Measurements from ENCODE around the gene POLD4. TPM values are rescaled to one million over a fixed set of nuclear protein-coding genes. Genes with fewer than 3 reads are reported as not detected.

The POLD4 gene
- total and polyA plus RNA-seq, 9 donors = 12.5 to 87.8 (median 47.2) TPM

DNA sequence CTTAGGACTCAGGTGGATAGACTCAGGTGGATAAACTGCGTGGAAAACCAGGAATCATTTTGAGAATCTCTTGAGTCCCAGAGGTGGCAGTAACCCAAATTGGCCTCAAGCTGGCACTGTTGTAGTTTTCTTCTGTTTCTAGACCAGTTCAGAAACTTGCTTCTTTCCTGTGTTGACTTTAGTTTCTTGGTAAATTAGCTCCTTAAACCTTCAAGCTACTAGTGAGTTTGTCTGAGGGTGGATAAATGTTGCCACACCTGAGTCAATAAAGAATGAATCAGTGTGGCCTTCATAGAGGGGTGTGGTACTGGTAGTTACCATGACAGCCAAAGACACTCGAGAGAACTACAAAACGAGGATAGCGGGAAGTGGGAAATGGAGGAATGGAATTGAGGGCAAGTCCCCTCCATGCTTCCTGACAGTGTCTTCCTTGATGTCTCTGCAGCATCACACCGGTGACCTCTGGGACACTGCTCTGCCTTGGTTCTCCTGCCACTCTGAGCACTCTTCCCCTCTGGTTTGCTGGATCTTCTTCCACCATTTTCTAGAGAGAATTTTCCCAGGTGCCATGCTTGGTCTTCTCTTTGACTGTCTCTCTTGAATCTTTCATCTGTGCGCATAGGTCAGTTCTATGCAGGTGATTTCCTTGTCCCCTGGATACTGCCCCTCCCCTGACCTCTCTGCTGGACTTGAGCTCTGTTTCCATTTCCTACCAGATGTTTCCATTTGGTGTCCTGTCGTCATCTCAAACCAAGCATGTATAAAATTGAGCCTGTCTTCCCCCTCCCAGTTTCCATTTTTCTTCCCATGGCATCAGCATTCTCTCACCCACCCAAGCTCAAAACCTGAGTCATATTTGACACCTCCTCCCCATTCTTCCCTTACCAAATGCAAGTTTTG lies 7.2 kb downstream of the POLD4 start:
- no peaks in the 10 kb centered on the region for H3K36me3 ChIP-seq
- intact Hi-C loops (cut with DNase I) = loop anchor here in 2 of 4 donors (5.0 kb wide), 1 partner anchor 36 kb away; no protein-coding TSS in a partner anchor
- no peak overlapping the region for H3K4me3 ChIP-seq
- no peak for DNase-seq
- WGBS, 3 donors = 66 to 70% (median 67%) methylated on average over 7 of the region's 7 CpGs
- TF ChIP-seq EP300 (IDR thresholded peaks at IDR 0.05) = no peak
- no peak for TF ChIP-seq POLR2A (IDR thresholded peaks at IDR 0.05)
- TF ChIP-seq, protein P1, sequence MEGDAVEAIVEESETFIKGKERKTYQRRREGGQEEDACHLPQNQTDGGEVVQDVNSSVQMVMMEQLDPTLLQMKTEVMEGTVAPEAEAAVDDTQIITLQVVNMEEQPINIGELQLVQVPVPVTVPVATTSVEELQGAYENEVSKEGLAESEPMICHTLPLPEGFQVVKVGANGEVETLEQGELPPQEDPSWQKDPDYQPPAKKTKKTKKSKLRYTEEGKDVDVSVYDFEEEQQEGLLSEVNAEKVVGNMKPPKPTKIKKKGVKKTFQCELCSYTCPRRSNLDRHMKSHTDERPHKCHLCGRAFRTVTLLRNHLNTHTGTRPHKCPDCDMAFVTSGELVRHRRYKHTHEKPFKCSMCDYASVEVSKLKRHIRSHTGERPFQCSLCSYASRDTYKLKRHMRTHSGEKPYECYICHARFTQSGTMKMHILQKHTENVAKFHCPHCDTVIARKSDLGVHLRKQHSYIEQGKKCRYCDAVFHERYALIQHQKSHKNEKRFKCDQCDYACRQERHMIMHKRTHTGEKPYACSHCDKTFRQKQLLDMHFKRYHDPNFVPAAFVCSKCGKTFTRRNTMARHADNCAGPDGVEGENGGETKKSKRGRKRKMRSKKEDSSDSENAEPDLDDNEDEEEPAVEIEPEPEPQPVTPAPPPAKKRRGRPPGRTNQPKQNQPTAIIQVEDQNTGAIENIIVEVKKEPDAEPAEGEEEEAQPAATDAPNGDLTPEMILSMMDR (IDR thresholded peaks at IDR 0.05) = no peak
- H3K9me3 ChIP-seq = no peaks in the 10 kb centered on the region
- no peaks in the 10 kb centered on the region for H3K27me3 ChIP-seq
- peaks cover 3% of the 10 kb centered on the region for H3K4me1 ChIP-seq (ENCODE audit: insufficient read depth)
- no peak overlapping the region for H3K27ac ChIP-seq

DNA sequence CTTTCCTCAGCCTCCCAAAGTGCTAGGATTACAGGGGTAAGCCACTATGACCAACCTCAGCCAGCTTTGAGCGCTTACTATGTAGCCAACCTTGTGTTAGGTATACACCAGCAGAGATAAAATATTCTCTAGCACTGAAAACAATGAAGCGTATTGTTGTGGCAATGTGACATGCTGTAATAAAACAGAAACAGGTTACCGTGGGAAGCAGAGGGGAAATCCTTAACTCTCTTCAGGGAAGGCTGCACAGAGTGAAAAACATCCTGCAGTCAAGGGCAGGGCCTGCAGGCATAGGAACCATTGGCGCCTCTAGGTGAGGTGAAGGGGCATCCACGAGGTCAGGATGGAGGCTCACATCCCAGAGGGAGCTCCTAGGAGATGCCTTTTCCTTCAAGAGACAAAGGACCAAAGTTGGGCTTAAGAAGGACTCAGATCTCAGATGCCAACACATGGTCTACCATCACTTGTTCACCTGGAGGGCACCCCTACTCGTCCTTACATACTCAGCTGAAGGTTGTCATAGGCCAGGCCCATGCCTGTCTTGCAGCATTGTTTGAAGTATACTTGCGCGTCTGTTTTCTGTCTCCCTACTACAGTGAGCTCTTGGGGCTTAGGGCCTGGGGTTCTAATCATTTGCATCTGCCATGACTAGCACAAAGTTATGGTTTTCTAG lies 8.0 kb downstream of the POLD4 start:
- no peak for TF ChIP-seq EP300 (IDR thresholded peaks at IDR 0.05)
- TF ChIP-seq, protein P1 (IDR thresholded peaks at IDR 0.05) = no peak
- no peak for TF ChIP-seq POLR2A (IDR thresholded peaks at IDR 0.05)
- Histone ChIP-seq H3K4me3 (no peak overlapping the region), H3K36me3 (no peaks in the 10 kb centered on the region), H3K4me1 (ENCODE audit: insufficient read depth) (peaks cover 3% of the 10 kb centered on the region), H3K9me3 (no peaks in the 10 kb centered on the region), H3K27me3 (no peaks in the 10 kb centered on the region), H3K27ac (no peak overlapping the region)
- intact Hi-C loops (cut with DNase I) = loop anchor here in 2 of 4 donors (5.0 kb wide), 1 partner anchor 37 kb away; no protein-coding TSS in a partner anchor
- no peak for DNase-seq
- 85 to 89% (median 88%) methylated on average over 8 of the region's 8 CpGs for WGBS, 3 donors

DNA sequence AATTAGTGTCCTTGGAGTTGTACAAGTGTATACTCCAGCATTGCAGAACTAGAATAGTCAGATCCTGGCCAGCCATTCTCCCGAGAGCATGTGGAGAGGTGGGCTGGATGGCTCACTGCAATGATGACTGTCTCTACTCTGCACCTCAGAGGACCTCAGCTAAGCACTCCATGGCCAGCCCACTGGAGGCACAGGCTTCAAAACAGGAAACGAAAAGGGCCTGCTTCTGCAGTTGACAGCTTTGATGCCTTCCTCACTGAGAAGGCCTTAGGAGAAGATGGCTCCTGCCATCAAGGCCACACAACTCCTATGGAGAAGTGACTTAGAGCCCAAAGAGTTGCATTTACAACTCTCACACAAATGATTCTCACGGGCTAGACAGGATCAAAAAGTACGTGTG lies 9.1 kb downstream of the POLD4 start:
- Histone ChIP-seq H3K4me3 (no peak overlapping the region), H3K27me3 (no peaks in the 10 kb centered on the region), H3K9me3 (no peaks in the 10 kb centered on the region), H3K36me3 (no peaks in the 10 kb centered on the region), H3K27ac (no peak overlapping the region), H3K4me1 (ENCODE audit: insufficient read depth) (no peaks in the 10 kb centered on the region)
- DNase-seq = no peak
- 87 to 93% (median 93%) methylated on average over 4 of the region's 4 CpGs for WGBS, 3 donors
- intact Hi-C loops (cut with DNase I) = no loop called here
- TF ChIP-seq EP300 (IDR thresholded peaks at IDR 0.05) = no peak
- TF ChIP-seq, protein P1 (IDR thresholded peaks at IDR 0.05) = no peak
- TF ChIP-seq POLR2A (IDR thresholded peaks at IDR 0.05) = no peak

DNA sequence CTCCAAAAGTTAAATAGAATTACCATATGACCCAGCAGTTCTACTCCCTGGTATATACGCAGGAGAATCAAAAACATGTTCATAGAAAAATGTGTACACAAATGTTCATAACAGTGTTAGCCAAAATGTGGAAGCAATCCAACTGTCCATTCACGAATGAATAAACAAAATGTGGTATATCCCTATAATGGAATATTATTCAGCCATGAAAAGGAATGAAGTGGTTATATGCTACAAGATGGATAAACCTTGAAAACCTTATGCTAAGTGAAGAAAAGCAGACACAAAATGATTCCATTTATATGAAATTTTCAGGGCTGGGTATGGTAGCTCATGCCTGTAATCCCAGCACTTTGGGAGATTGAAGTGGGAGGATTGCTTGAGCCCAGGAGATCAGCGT lies 16.1 kb downstream of the POLD4 start:
- DNase-seq = no peak
- intact Hi-C loops (cut with DNase I) = no loop called here
- H3K27ac ChIP-seq = no peak overlapping the region
- H3K36me3 ChIP-seq = no peaks in the 10 kb centered on the region
- no peak overlapping the region for H3K4me3 ChIP-seq
- H3K4me1 ChIP-seq (ENCODE audit: insufficient read depth) = no peaks in the 10 kb centered on the region
- H3K9me3 ChIP-seq = no peaks in the 10 kb centered on the region
- WGBS, 3 donors = 92 to 95% (median 93%) methylated on average over 3 of the region's 3 CpGs
- H3K27me3 ChIP-seq = no peaks in the 10 kb centered on the region
- TF ChIP-seq, protein P1 (IDR thresholded peaks at IDR 0.05) = no peak
- TF ChIP-seq POLR2A (IDR thresholded peaks at IDR 0.05) (no peak), EP300 (IDR thresholded peaks at IDR 0.05) (no peak)
